RPMI7951 (cell line): ENCODE data around the gene SPESP1. TPM values are rescaled to one million over a fixed set of nuclear protein-coding genes. Genes with fewer than 3 reads are reported as not detected.
"Not testable (repeated sequence)": the region's sequence is repeated elsewhere in the genome, so short reads cannot be mapped to it uniquely, and the experiment has no call there.

Source experiments
- DNase-seq: peaks from one replicate; pipeline ENCODE4 v3.0.0-alpha.2; 2012; ENCODE audit warnings: low read depth
- total RNA-seq: library from RNA; depleted of rRNA; stranded (reverse); fragments of >200 nt; shearing (Covaris generic); gene quantifications from 2 replicates; pipeline ENCODE4 v1.2.3, GENCODE V29; 2014

SPESP1 gene
- total RNA-seq, 1 experiment from 2014 or later, result 46.7 TPM

DNA sequence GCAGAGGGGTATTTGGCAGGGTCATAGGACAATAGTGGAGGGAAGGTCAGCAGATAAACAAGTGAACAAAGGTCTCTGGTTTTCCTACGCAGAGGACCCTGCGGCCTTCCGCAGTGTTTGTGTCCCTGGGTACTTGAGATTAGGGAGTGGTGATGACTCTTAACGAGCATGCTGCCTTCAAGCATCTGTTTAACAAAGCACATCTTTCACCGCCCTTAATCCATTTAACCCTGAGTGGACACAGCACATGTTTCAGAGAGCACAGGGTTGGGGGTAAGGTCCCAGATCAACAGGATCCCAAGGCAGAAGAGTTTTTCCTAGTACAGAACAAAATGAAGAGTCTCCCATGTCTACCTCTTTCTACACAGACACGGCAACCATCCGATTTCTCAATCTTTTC, 33.4 kb downstream of the SPESP1 start:
- DNase-seq, result not testable (repeated sequence)

DNA sequence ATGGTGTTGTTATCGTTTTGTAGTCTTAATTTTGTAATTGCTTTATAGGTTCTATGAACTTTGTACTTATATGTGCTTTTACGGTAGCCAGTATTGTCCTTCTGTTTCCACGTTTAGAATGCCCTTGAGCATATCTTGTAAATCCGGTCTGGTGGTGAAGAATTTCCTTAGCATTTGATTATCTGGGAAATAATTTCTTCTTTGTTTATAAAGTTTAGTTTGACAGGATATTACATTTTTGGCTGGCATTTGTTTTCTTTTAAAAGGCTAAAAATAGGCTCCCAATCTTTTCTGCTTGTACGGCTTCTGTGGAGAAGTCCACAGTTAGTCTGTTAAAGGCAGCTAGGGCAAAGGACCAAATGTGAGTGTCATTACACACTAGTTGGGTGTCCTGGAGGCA, 36.7 kb downstream of the SPESP1 start:
- DNase-seq, result no peak

- DNase-seq, result no peak
Measured at GRCh38 chr15:68967948-68968347, 37.6 kb downstream of the SPESP1 start.

DNA sequence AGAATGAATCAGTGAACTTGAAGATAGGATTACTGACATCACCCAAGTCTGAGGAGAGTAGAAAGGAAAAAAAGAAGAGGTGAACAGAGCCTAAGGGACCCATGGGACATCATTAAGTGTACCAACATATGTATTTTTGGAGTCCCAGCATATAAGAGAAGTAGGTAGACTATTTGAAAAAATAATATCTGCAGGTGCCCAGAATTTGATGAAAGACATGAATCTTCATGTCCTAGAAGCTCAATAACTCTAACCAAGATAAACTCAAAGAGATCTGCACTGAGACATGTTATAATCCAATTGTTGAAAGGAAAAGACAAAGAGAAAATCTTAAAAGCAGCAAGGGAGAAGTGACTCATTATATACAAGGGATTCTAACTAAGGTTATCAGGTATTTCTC, 39.0 kb downstream of the SPESP1 start:
- DNase-seq, result no peak

DNA sequence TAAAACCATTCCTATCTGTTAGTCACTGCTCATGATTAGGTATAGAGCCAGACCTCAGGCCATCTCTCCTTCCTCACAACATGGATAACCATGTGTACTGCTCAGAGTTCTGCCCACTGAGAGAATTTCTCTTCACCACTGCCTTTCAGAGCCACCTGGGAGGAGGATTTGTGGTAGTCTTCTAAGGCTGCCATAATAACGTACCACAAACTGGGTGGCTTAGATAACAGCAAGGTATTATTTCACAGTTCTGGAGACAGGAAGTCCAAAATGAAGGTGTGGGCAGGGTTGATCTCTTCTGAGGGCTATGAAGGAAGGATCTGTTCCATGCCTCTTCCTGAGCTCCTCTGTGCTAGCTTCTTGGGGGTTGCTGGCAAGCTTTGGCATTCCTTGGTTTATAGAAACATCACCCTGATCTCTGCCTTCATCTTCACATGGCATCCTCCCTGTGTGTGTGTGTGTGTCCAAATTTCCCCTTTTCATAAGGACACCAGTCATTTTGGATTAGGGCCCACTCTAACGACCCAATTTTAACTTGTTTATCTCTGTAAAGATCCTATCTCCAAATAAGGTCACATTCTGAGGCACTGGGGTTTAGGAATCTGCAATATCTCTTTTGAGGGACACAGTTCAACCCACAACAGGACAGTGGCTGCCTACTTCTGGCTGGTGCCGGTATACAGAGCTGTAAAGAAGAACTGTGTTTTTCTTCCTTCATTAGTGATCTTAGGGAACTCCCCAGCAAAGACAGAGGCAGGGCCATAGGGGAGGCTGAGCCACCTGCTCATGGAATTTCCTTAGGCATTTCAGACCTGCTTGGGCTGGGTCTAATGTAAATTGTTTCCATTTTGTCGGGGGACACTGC, 42.1 kb downstream of the SPESP1 start:
- DNase-seq, result peak; percentile 3

GRCh38 chr15:68975651-68976160, 45.4 kb downstream of the SPESP1 start:
- DNase-seq, result not testable (repeated sequence)

DNA sequence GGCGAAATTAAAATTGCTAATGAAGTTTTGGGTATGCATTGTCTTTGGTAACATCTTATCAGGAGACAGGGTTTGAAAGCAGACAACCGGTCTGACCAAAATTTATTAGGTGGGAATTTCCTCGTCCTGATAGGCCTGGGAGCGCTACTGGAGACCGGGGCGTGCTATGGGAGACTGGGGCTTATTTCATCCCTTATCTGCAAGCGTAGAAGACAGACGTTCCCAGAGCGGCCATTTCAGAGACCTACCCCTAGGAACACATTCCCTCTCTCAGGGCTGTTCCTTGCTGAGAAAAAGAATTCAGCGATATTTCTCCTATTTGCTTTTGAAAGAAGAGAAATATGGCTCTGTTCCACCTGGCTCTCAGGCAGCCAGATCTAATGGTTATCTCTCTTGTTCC, 47.1 kb downstream of the SPESP1 start:
- not testable (repeated sequence) for DNase-seq

DNA sequence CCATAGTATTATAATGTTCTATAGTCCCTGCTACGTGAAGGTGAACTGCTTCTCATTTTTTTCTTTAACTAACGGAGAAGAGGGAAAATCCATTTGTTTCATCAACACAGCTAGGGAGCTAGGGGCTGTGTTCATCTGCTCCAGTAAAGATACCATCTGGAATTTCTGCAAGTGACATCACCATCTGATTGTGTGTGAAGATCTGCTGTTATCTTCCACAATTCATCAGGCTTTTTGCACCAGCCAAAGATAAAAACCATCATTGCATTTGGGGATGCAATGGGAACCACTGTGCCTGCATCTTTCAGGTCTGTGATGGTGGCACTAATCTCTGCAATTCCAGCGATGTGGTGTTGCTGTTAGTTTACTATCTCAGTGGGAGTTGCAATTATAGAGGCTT, 48.7 kb downstream of the SPESP1 start:
- no peak for DNase-seq

DNA sequence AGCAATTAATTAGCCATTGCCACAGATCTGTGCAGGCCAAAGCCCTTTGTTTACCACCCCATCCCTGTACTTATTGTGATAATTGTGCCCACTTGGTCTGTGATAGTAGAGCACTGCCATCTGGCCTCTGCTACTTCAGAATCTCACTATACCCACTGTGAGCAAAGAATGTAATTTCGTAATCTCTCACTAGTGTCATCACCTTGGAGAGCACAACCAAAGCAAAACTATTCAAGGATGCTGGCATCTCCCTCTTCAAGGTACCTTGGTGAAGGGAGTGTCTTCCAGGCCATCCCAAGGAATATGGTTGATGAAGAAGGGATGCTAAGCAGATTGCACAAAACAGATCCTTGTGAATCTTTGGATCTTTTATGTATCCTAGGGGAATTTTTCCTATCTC, 49.5 kb downstream of the SPESP1 start:
- DNase-seq, result no peak

- no peak for DNase-seq
Measured at GRCh38 chr15:68980786-68981185, 50.5 kb downstream of the SPESP1 start.

DNA sequence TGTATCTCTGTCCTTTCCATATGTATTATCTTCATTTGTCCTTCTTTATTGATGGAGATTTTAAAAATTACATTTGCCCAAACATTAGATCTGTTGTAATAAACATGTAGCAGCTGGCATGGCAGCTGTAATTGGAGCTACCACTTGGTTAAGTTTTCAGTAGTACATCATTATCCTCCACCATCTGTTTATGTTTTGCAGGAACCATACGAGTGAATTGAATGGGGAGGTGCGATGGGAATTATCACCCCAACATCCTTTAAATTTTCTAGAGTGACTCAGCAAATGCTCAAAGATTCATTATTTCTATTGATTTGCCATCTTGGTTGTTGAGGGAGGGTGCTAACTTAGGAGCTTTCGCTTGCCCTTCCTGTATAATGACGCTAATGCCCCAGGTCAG, 51.6 kb downstream of the SPESP1 start:
- no peak for DNase-seq

DNA sequence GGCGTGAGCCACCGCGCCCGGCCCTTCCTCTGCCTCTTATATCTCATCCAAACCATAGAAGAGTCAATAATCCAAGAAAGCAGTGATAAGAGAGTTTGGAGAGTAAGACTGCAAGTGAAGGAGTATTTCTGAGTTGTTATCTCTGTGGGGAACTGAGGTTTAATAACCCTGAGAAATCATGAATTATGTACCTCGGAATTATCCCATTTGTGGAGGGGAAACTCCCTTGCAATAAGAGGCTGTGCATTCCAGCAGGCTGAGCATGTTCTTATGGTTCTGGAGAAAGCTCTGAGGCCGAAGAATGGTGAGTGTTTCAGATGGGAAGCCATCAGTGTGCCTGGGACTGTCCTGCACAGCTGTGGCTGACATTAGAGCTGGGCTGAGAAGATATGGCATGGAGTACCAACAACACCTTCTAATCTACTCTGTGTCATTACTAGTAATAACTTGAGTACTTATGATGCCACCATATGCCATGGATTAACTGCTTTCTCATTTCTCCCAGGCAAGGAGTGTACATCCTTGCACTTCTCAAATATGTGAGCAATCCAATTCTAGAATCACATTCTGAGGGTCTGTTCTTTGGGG, 52.7 kb downstream of the SPESP1 start:
- DNase-seq, result no peak

DNA sequence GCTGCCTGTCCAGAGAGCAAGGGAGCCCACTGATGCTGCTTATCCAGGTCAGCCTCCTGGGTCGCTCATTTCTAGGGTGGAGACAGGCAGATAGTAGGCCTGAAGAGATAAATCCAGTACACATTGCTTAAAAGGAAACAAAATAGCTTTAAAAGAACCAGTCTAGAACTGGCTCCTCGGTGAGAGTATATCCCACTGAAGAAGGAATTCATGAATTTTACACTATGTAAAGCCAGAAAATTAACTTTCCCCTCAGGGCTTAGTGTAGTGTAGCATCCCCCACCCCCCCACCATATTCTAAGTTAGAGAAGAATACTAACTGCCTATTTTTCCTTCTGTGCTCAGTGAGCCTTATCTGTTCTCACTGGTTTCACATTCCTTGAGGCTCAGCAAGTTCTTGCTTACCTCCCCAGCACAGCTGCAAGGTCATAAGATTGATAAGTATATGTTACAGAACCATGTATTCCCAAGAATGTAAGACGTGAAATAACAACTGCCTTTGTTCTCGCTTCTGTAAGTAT, 53.7 kb downstream of the SPESP1 start:
- no peak for DNase-seq

DNA sequence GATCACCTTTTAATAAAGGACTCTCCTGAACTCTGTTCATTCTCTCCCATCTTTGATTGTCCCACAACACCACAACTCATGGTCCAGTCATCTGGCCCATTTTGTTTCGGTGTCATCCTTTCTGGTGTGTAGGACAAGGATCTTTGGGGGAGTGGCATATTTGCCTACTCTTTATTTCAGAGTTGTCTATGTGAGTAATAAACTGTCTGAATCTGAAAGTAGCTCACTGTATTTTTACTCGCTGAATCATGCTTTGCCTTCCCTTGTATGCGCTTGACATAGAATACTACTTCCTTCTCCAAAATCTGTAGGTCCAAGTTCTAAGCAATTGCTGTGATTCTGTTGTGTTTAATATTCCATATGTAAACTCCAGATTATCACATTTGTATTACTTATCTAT, 54.3 kb downstream of the SPESP1 start:
- no peak for DNase-seq

GRCh38 chr15:68985361-68985891, 55.1 kb downstream of the SPESP1 start:
- no peak for DNase-seq

DNA sequence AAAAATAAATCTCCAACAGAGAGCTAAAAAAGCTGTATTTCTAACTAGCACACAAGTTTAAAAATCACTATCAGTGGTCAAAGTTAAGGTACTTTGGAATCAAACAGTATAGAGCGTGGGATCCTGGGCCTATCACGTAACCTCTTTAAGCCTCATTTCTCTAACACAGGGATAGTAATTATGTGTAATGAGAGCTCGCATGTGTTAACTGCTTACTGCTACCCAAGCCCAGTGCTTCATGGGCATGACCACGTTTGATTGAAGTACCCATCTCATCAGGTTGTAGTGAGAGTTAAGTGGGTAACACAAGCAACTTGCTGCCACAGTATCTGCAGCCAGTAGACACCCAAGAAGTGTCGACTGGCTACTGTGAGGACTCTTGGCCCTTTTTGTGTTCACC, 56.0 kb downstream of the SPESP1 start:
- DNase-seq, result no peak

GRCh38 chr15:68987120-68987519, 56.8 kb downstream of the SPESP1 start:
- DNase-seq, result no peak

GRCh38 chr15:68987676-68988075, 57.4 kb downstream of the SPESP1 start:
- DNase-seq, result no peak

DNA sequence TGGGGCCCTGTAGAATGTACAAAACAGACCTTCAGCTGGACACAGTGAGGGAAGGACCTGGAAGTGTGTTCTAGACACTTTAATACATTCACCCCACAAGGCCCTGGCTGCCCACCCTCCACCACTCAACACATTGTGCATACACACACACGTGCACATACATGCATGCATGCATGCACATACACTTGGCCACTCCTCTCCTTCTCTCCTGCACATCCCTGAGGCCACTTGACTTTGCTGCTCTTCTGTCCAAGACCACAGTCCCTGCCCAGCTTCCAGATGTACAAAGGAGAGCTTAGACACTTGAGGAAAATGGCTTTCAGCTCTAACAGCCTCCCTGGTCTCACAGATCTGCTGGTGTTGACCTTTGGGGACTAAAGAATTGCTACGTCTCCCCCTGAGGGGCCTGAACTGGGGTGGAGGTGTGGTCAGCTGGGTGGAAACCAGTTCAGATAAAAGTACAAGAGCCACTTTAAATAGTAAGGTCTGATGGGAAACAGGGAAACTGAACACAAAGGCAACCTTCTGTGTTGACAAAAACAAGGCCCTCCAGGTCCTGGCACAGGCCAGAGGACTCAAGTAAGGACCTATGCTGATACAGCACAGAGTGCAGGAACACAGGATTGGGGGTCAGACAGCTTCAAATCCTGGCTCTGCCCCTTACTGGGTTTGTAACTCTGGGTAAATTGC, 59.4 kb downstream of the SPESP1 start:
- no peak for DNase-seq

DNA sequence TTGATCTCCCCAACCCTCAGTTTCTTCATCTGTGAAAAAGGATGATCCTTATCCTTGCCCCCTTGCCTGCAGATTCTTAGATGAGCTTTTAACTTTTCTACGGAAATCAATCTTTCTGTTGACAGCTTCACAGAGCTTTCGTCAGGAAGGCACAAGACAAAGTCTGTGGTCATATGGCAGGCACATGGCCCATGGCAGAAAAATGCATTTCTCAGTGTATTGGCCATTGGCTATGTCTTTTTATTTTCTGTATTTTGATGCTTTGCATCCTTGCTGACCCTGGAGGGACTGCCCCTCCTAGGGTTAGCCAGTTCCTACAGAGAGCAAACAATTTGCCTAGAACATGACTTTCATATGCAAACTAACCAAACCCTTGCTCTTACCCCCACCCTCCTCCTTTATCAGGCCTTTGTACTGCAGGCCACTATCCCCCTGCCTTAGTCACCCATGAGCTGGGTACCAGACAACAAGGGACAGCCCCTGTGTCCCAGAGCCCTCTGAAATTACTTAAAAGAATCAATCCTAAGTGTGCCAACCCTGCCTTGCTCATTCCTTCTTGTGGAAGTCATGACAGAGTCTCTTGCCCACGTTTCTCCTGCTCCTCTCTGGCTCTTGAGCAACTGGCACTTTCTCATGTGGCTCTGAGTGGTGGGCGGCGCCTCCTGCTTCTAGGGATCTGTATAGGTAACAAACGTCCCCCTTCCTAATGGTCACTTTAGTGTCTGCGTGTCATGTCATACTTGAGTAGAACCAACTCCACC, 60.1 kb downstream of the SPESP1 start:
- no peak for DNase-seq

- DNase-seq, result no peak
Measured at GRCh38 chr15:68990992-68991500, 60.7 kb downstream of the SPESP1 start.
